GM12873 (cell line): ENCODE measurements around the gene PDXK.

Experiments used
- CTCF ChIP-seq: IDR thresholded peaks from 2 replicates; pipeline ENCODE4 v1.5.1; 2012; ENCODE audit warnings: low read depth, mild to moderate bottlenecking, moderate library complexity, low read length, control low read depth; ENCODE audit not compliant: insufficient read depth; ENCODE audit errors: missing control alignments

PDXK gene

GRCh38 chr21:43686811-43687565 lies 31.9 kb upstream of the PDXK start:
- no peak for TF ChIP-seq CTCF

GRCh38 chr21:43687566-43688399 lies 31.1 kb upstream of the PDXK start:
- TF ChIP-seq CTCF, result no peak

- TF ChIP-seq CTCF, result no peak
Observed at GRCh38 chr21:43688906-43689305, 30.0 kb upstream of the PDXK start.

- no peak for TF ChIP-seq CTCF
Observed at GRCh38 chr21:43689556-43690337, 29.2 kb upstream of the PDXK start.

- no peak for TF ChIP-seq CTCF
Observed at GRCh38 chr21:43690346-43690745, 28.6 kb upstream of the PDXK start.

GRCh38 chr21:43691086-43691795 lies 27.7 kb upstream of the PDXK start:
- no peak for TF ChIP-seq CTCF

GRCh38 chr21:43691801-43692200 lies 27.1 kb upstream of the PDXK start:
- TF ChIP-seq CTCF, result no peak
